OCI-LY1 (cell line): Measurements from ENCODE around the gene PSTPIP2.

Experiments
- CTCF ChIP-seq: fragments of 200-600 bp; sonication (generic), shearing (Covaris generic); IDR thresholded peaks from 2 replicates; pipeline ENCODE4 v1.5.1; 2017; ENCODE audit warnings: mild to moderate bottlenecking, antibody characterized with exemption, low read length, moderate library complexity, mixed read lengths
- EZH2 ChIP-seq: fragments of 200-600 bp; sonication (generic), shearing (Covaris generic); IDR thresholded peaks from 2 replicates; pipeline ENCODE4 v1.8.0; 2017; ENCODE audit warnings: borderline replicate concordance, mixed run types, mild to moderate bottlenecking, antibody characterized with exemption, low read length, moderate library complexity, mixed read lengths

- no peak for TF ChIP-seq CTCF
- no peak for TF ChIP-seq EZH2
Observed at GRCh38 chr18:46054956-46055837, 16.9 kb downstream of the PSTPIP2 start.
